Ovary (tissue), 3 donors: Measurements from ENCODE around the gene CCDC57.

Source experiments
- CTCF ChIP-seq, 3 donors: fragments of 450-650 bp in 2 of 3; fragments of 200-600 bp in 1 of 3; IDR thresholded peaks; one replicate each; pipeline versions ENCODE4 v1.5.1 to v1.8.0; 2016 to 2022; ENCODE audit warnings: antibody characterized with exemption in 3 of 3, mild to moderate bottlenecking in 1 of 3
- POLR2A ChIP-seq: fragments of 450-650 bp; IDR thresholded peaks from one replicate; pipeline ENCODE4 v1.6.1; 2017; ENCODE audit warnings: antibody characterized with exemption, mild to moderate bottlenecking, moderate library complexity
- donor health status: DM: no; HTN: no; CAD: no.

DNA sequence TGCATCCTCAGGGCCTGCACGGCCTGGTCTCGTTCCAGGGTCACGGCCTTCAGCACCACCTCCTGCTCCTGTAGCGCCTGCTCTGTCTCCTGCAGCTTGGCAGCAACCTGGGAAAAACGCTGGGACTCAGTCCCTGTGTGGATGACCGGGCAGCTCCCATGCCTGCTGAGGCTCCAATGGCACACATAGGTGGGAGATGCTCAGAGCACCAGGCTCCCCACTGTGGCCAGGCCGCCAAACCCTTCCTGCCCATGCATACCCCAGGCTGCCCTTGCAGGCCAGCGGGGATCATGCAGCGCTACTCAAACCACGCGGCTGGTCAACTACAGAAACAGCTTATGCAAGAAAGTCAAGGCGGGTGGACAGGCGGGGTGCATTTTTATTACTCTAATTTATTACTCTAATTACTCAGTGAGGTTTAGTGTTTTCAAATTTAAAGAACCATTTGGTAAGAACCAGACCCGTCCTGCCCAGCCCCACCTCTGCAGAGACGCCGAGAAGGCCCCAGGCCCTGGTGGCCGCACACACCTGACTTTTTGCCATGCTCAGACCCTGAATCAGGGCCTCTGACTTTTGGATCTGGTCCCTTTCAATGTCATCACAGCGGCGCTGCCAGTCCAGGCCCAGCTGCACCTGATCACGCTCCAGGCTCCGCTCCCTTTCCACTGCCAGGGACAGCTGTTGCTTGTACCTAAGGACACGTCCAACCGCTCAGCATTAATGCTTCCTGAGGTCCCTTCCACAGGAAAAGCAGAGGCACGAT lies 34.0 kb downstream of the CCDC57 start:
- TF ChIP-seq CTCF (IDR thresholded peaks at IDR 0.05) (no peak), POLR2A (no peak)
